Measurements from ENCODE around the gene ANKRD29.

ANKRD29 gene

DNA sequence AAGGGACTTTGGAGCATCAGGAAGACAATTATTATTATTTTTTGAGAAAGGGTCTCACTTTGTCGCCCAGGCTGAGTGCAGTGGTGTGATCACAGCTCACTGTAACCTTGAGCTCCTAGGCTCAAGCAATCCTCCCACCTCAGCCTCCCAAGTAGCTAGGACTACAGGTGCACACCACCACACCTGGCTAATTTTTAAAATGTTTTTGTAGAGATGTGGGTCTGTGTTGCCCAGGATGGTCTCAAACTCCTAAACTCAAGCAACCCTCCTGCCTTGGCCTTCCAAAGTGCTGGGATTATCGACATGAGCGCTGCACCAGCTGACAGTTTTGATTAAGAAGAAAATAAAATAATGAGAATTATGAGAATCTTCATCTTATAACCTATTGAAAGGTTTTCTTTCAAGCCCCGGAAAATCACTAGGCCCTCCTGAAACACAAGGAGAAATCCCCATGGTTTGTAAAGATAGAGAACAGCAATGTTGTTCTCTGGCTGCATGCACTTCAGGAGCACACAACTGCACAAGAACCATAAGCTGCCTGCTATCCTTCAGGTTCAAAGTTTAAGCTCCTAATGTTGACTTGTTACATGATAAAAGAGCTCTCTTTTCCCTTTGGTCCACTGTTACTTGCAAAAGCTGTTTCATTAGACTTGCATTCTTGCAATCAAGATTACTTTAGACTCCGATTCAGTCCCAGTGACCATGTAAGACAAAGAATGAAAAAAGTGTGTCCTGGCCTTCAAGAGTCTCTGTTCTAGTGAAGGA lies 93.2 kb downstream of the ANKRD29 start (continued):
- TF ChIP-seq, protein P1, sequence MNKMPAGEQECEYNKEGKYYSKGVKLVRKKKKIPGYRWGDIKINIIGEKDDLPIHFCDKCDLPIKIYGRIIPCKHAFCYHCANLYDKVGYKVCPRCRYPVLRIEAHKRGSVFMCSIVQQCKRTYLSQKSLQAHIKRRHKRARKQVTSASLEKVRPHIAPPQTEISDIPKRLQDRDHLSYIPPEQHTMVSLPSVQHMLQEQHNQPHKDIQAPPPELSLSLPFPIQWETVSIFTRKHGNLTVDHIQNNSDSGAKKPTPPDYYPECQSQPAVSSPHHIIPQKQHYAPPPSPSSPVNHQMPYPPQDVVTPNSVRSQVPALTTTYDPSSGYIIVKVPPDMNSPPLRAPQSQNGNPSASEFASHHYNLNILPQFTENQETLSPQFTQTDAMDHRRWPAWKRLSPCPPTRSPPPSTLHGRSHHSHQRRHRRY (tag by site-specific recombination; IDR thresholded peaks at IDR 0.05) = no peak

DNA sequence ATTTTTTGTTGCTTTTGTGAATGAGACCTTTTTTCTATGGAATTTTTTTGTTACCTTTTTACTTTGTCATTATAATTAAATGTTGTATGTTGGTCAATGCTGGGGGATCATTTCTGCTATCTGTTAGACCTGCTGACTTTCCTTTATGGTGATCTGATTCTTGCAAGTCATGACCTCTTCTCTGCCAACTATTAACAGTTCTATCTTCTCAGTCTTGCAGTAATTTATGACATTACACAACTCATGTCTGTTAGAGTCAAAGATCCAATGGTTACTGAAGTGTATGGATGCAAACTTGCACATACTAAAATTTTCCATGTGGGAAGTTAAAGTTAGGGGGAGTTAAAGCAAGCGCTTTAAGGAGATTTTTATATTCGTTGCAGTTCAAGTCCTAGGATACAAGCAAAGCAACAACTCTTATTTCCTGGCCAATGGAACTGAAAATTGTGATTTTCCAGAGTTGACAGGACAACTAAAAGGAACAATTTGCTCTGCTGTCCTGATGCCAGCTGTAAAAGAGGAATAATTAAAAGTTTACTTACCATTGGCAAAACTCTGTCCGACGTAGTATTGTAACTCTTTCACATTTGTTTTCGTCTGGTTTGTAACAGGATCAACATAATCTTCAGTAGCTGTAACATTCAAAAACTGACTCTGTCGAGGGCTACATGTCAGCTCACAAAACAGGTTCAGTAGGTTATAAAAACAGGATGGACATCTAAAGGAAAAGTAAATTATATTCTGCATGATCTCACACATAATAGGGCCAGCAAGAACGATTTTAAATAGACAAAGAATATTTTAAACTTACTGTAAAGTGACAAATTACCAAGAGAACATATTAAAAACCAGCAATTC lies 94.2 kb downstream of the ANKRD29 start:
- POLR2A ChIA-PET = no interaction called here
- CTCF ChIA-PET = no interaction called here

More for the DNA sequence above, 94.2 kb downstream of the ANKRD29 start:
- Histone ChIP-seq H3K36me3 (ENCODE audit: control insufficient read depth in 2 of 2, insufficient read depth in 1 of 2, low read length in 2 of 2) (peaks cover 38 to 79% of the 10 kb centered on the region in 2 experiments), H3K4me3 (ENCODE audit: low read depth, low read length) (no peak overlapping the region), H3K9me3 (ENCODE audit: control insufficient read depth, insufficient read depth, low read depth, low read length) (no peaks in the 10 kb centered on the region), H3K27ac (ENCODE audit: extremely low read depth, low read depth, low read length) (no peak overlapping the region), H3K4me1 (ENCODE audit: control insufficient read depth, insufficient read depth, low read length) (no peaks in the 10 kb centered on the region)
- TF ChIP-seq, protein P2, sequence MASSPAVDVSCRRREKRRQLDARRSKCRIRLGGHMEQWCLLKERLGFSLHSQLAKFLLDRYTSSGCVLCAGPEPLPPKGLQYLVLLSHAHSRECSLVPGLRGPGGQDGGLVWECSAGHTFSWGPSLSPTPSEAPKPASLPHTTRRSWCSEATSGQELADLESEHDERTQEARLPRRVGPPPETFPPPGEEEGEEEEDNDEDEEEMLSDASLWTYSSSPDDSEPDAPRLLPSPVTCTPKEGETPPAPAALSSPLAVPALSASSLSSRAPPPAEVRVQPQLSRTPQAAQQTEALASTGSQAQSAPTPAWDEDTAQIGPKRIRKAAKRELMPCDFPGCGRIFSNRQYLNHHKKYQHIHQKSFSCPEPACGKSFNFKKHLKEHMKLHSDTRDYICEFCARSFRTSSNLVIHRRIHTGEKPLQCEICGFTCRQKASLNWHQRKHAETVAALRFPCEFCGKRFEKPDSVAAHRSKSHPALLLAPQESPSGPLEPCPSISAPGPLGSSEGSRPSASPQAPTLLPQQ (tag by site-specific recombination; IDR thresholded peaks at IDR 0.05) = no peak
- TF ChIP-seq, protein P3, sequence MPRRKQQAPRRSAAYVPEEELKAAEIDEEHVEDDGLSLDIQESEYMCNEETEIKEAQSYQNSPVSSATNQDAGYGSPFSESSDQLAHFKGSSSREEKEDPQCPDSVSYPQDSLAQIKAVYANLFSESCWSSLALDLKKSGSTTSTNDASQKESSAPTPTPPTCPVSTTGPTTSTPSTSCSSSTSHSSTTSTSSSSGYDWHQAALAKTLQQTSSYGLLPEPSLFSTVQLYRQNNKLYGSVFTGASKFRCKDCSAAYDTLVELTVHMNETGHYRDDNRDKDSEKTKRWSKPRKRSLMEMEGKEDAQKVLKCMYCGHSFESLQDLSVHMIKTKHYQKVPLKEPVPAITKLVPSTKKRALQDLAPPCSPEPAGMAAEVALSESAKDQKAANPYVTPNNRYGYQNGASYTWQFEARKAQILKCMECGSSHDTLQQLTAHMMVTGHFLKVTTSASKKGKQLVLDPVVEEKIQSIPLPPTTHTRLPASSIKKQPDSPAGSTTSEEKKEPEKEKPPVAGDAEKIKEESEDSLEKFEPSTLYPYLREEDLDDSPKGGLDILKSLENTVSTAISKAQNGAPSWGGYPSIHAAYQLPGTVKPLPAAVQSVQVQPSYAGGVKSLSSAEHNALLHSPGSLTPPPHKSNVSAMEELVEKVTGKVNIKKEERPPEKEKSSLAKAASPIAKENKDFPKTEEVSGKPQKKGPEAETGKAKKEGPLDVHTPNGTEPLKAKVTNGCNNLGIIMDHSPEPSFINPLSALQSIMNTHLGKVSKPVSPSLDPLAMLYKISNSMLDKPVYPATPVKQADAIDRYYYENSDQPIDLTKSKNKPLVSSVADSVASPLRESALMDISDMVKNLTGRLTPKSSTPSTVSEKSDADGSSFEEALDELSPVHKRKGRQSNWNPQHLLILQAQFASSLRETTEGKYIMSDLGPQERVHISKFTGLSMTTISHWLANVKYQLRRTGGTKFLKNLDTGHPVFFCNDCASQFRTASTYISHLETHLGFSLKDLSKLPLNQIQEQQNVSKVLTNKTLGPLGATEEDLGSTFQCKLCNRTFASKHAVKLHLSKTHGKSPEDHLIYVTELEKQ (tag by site-specific recombination; IDR thresholded peaks at IDR 0.05; ENCODE audit: borderline replicate concordance) = no peak
- TF ChIP-seq FEZF1 (tag by site-specific recombination; IDR thresholded peaks at IDR 0.05) = no peak
- TF ChIP-seq, protein P4, sequence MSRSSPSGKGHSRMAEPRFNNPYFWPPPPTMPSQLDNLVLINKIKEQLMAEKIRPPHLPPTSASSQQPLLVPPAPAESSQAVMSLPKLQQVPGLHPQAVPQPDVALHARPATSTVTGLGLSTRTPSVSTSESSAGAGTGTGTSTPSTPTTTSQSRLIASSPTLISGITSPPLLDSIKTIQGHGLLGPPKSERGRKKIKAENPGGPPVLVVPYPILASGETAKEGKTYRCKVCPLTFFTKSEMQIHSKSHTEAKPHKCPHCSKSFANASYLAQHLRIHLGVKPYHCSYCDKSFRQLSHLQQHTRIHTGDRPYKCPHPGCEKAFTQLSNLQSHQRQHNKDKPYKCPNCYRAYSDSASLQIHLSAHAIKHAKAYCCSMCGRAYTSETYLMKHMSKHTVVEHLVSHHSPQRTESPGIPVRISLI (tag by site-specific recombination; IDR thresholded peaks at IDR 0.05) = no peak
- no peak for TF ChIP-seq ZNF341 (tag by site-specific recombination; IDR thresholded peaks at IDR 0.05; ENCODE audit: low read depth)
- no peak for TF ChIP-seq ZBTB20 (tag by site-specific recombination; IDR thresholded peaks at IDR 0.05)
- no peak for TF ChIP-seq YY1 (tag by site-specific recombination; IDR thresholded peaks at IDR 0.05)
- TF ChIP-seq ZNF354C (tag by site-specific recombination; IDR thresholded peaks at IDR 0.05; ENCODE audit: borderline replicate concordance, low read depth) = no peak
- TF ChIP-seq, protein P5, sequence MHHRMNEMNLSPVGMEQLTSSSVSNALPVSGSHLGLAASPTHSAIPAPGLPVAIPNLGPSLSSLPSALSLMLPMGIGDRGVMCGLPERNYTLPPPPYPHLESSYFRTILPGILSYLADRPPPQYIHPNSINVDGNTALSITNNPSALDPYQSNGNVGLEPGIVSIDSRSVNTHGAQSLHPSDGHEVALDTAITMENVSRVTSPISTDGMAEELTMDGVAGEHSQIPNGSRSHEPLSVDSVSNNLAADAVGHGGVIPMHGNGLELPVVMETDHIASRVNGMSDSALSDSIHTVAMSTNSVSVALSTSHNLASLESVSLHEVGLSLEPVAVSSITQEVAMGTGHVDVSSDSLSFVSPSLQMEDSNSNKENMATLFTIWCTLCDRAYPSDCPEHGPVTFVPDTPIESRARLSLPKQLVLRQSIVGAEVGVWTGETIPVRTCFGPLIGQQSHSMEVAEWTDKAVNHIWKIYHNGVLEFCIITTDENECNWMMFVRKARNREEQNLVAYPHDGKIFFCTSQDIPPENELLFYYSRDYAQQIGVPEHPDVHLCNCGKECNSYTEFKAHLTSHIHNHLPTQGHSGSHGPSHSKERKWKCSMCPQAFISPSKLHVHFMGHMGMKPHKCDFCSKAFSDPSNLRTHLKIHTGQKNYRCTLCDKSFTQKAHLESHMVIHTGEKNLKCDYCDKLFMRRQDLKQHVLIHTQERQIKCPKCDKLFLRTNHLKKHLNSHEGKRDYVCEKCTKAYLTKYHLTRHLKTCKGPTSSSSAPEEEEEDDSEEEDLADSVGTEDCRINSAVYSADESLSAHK (tag by site-specific recombination; IDR thresholded peaks at IDR 0.05) = no peak
- no peak for TF ChIP-seq ZNF830 (tag by site-specific recombination; IDR thresholded peaks at IDR 0.05; ENCODE audit: low read depth)
- TF ChIP-seq ZNF292 (tag by site-specific recombination; IDR thresholded peaks at IDR 0.05; ENCODE audit: borderline replicate concordance, low read depth) = no peak
- TF ChIP-seq MYNN (tag by site-specific recombination; IDR thresholded peaks at IDR 0.05; ENCODE audit: borderline replicate concordance) = no peak
- no peak for TF ChIP-seq ZNF155 (tag by site-specific recombination; IDR thresholded peaks at IDR 0.05)
- TF ChIP-seq ZNF433 (tag by site-specific recombination; IDR thresholded peaks at IDR 0.05; ENCODE audit: low read depth) = no peak

Data from HEK293 (cell line).